GM12878 (cell line): ENCODE measurements around the gene EIF2S1. TPM values are rescaled to one million over a fixed set of nuclear protein-coding genes. Genes with fewer than 3 reads are reported as not detected.

Source experiments
- ATAC-seq: fragments of 200-7000 bp; cut with Tn5 transposase; 3 replicates; pipeline ENCODE4 v1.9.1; 2020; ENCODE audit warnings: mild to moderate bottlenecking, moderate library complexity
- BruUV-seq: library from RNA; stranded (reverse); fragments of 400-500 nt; replicated peaks from 2 replicates; lab custom pipeline; 2021; lab: Mats Ljungman, UMichigan
- CTCF ChIA-PET: fragments of 300-600 bp; sonication (Branson Sonifier 250); formaldehyde crosslinking; extraction: SDS; loops from one replicate; lab custom pipeline; 2021; ENCODE audit warnings: inconsistent platforms; lab: Yijun Ruan, JAX
- POLR2A ChIA-PET: fragments of 350-600 bp; formaldehyde crosslinking; extraction: SDS; loops from one replicate; lab custom pipeline; 2021; ENCODE audit warnings: inconsistent platforms; lab: Charles Lee
- RAD21 ChIA-PET: fragments of 300-600 bp; sonication (Branson Sonifier 250); formaldehyde crosslinking; loops from one replicate; lab custom pipeline; 2023; ENCODE audit warnings: antibody characterized with exemption; ENCODE audit not compliant: unreplicated experiment; lab: Charles Lee
- SMC1A ChIA-PET: fragments of 300-600 bp; sonication (Branson Sonifier 250); formaldehyde crosslinking; loops from one replicate; lab custom pipeline; 2023; ENCODE audit not compliant: unreplicated experiment, uncharacterized antibody; lab: Charles Lee
- DNase-seq: peaks from one replicate; pipeline ENCODE4 v3.0.0-alpha.2; 2011; ENCODE audit warnings: low read depth, low spot score
- FAIRE-seq: peaks from 3 replicates; lab custom pipeline; 2011; peaks lifted over from hg19 to GRCh38; lab: Jason Lieb, UNC
- H2AFZ ChIP-seq: 2 replicates; pipeline ENCODE4 v1.6.0; 2011; ENCODE audit warnings: low read depth, low read length, control low read depth; ENCODE audit not compliant: control insufficient read depth
- H3K27ac ChIP-seq: 2 replicates; pipeline ENCODE4 v1.5.1; 2011; ENCODE audit warnings: control low read depth; ENCODE audit not compliant: control insufficient read depth, insufficient read depth
- H3K27me3 ChIP-seq, 2 experiments: replicated peaks in 1 of 2; 2 replicates each; pipeline versions ENCODE4 v1.6.0 to v1.6.1; 2011; ENCODE audit warnings: low read length in 1 of 2; ENCODE audit not compliant: control insufficient read depth in 2 of 2, insufficient read depth in 2 of 2
- H3K36me3 ChIP-seq, 2 experiments: 2 replicates each; pipeline ENCODE4 v1.5.1; 2011; ENCODE audit warnings: low read length in 1 of 2; ENCODE audit not compliant: control insufficient read depth in 2 of 2, insufficient read depth in 2 of 2
- H3K4me1 ChIP-seq: 2 replicates; pipeline ENCODE4 v1.6.1; 2011; ENCODE audit warnings: mild to moderate bottlenecking, low read length, moderate library complexity, mixed read lengths; ENCODE audit not compliant: control insufficient read depth, insufficient read depth
- H3K4me2 ChIP-seq: 2 replicates; pipeline ENCODE4 v1.6.0; 2011; ENCODE audit warnings: control low read depth; ENCODE audit not compliant: control insufficient read depth, insufficient read depth
- H3K4me3 ChIP-seq: fragments of 200-600 bp; sonication (generic); 2 replicates; pipeline ENCODE4 v1.5.1; 2016
- H3K79me2 ChIP-seq: 2 replicates; pipeline ENCODE4 v1.6.0; 2011; ENCODE audit warnings: low read length; ENCODE audit not compliant: control insufficient read depth, insufficient read depth
- H3K9ac ChIP-seq: 2 replicates; pipeline ENCODE4 v1.8.0; 2011; ENCODE audit warnings: low read length, control low read depth, mixed read lengths; ENCODE audit not compliant: control insufficient read depth, insufficient read depth
- H3K9me3 ChIP-seq: replicated peaks from 3 replicates; pipeline ENCODE4 v1.5.1; 2011; ENCODE audit warnings: mild to moderate bottlenecking, low read length; ENCODE audit not compliant: control insufficient read depth, insufficient read depth
- H4K20me1 ChIP-seq: 2 replicates; pipeline ENCODE4 v1.6.0; 2011; ENCODE audit not compliant: control insufficient read depth, insufficient read depth
- ASH2L ChIP-seq: fragments of 300-600, 200-600 bp; sonication (generic); IDR thresholded peaks from 2 replicates; pipeline ENCODE4 v1.6.1; 2017; ENCODE audit warnings: low read depth, mild to moderate bottlenecking, borderline replicate concordance
- ATF7 ChIP-seq: fragments of 450-650 bp; IDR thresholded peaks from 2 replicates; pipeline ENCODE4 v1.6.1; 2016; ENCODE audit warnings: low read depth, mild to moderate bottlenecking
- CBFB ChIP-seq: IDR thresholded peaks from 2 replicates; pipeline ENCODE4 v1.6.1; 2016; ENCODE audit warnings: antibody characterized with exemption, low read depth
- CHD4 ChIP-seq: fragments of 200-600 bp; sonication (generic); IDR thresholded peaks from 2 replicates; pipeline ENCODE4 v1.6.1; 2016; ENCODE audit warnings: mild to moderate bottlenecking
- DPF2 ChIP-seq: fragments of 450-650 bp; IDR thresholded peaks from 2 replicates; pipeline ENCODE4 v1.6.1; 2017; ENCODE audit warnings: mild to moderate bottlenecking
- EGR1 ChIP-seq, 2 experiments: IDR thresholded peaks; 1 replicate in 1 of 2; 2 replicates in 1 of 2; pipeline ENCODE4 v1.6.1; 2011 to 2012; ENCODE audit warnings: low read depth in 2 of 2, low read length in 2 of 2, borderline replicate concordance in 1 of 2, mild to moderate bottlenecking in 1 of 2, moderate library complexity in 1 of 2
- ELK1 ChIP-seq: IDR thresholded peaks from 2 replicates; pipeline ENCODE4 v1.6.1; 2012; ENCODE audit warnings: low read depth, low read length, improper control_type of control experiment
- EP300 ChIP-seq, 2 experiments: fragments of 150-350 bp in 1 of 2; IDR thresholded peaks; 2 replicates each; pipeline ENCODE4 v1.6.1; 2011 to 2012; ENCODE audit warnings: low read depth in 2 of 2, low read length in 2 of 2, borderline replicate concordance in 1 of 2, improper control_type of control experiment in 1 of 2, inconsistent platforms in 1 of 2; ENCODE audit not compliant: control insufficient read depth in 1 of 2
- IRF3 ChIP-seq: fragments of 450-650 bp; IDR thresholded peaks from 2 replicates; pipeline ENCODE4 v1.6.1; 2014; ENCODE audit warnings: mild to moderate bottlenecking
- JUND ChIP-seq: IDR thresholded peaks from 2 replicates; pipeline ENCODE4 v1.6.1; 2012; ENCODE audit warnings: low read depth, mild to moderate bottlenecking, low read length, improper control_type of control experiment, moderate library complexity
- RB1 ChIP-seq: fragments of 450-650 bp; formaldehyde crosslinking; IDR thresholded peaks from 2 replicates; pipeline ENCODE4 v1.6.1; 2017; ENCODE audit warnings: mild to moderate bottlenecking, borderline replicate concordance
- RBBP5 ChIP-seq: fragments of 200-600 bp; sonication (generic); conservative IDR thresholded peaks from 2 replicates; pipeline ENCODE4 v1.6.1; 2016
- RELB ChIP-seq: fragments of 450-650 bp; IDR thresholded peaks from 2 replicates; pipeline ENCODE4 v1.6.1; 2017; ENCODE audit warnings: low read depth, mild to moderate bottlenecking, moderate library complexity
- SKIL ChIP-seq: fragments of 450-650 bp; IDR thresholded peaks from 2 replicates; pipeline ENCODE4 v1.6.1; 2017; ENCODE audit warnings: mild to moderate bottlenecking, low read depth, inconsistent platforms; ENCODE audit not compliant: poor library complexity, severe bottlenecking
- SMAD1 ChIP-seq: fragments of 450-650 bp; IDR thresholded peaks from 2 replicates; pipeline ENCODE4 v1.6.1; 2018; ENCODE audit warnings: mild to moderate bottlenecking, low read depth; ENCODE audit not compliant: partially characterized antibody
- SMARCA5 ChIP-seq: fragments of 450-650 bp; IDR thresholded peaks from 2 replicates; pipeline ENCODE4 v1.6.1; 2017; ENCODE audit warnings: mild to moderate bottlenecking
- ZNF217 ChIP-seq: fragments of 450-650 bp; IDR thresholded peaks from 2 replicates; pipeline ENCODE4 v1.6.1; 2017; ENCODE audit warnings: antibody characterized with exemption, mild to moderate bottlenecking
- WGBS: methylation state at CpG from one replicate; pipeline ENCODE4 v1.1.6; 2016; ENCODE audit warnings: low lambda C conversion rate; ENCODE audit not compliant: insufficient replicate concordance, insufficient coverage; ENCODE audit errors: missing lambda C conversion rate; 5-methylcytosine and 5-hydroxymethylcytosine counted together
- in situ Hi-C: fragments of 300-500 bp; cut with MboI; formaldehyde crosslinking; loops from 9 replicates; pipeline ENCODE4 v1.14.3; 2018; ENCODE audit warnings: mixed read lengths
- intact Hi-C: fragments of 100-400 bp; cut with micrococcal nuclease; formaldehyde crosslinking; loops from one replicate; pipeline ENCODE4 v1.14.2; 2022; ENCODE audit not compliant: unreplicated experiment
- polyA plus RNA-seq, 11 experiments: library from polyadenylated mRNA; depleted of rRNA in 4 of 11; unstranded in 6 of 11; stranded (reverse) in 5 of 11; fragments of >200 nt; fragmentation: Nextera tagmentation in 4 of 11; fragmentation: Illumina TruSeq in 1 of 11; extraction: Ambion mirVana in 4 of 11; extraction: Trizol in 1 of 11; gene quantifications; 1 replicate in 1 of 11; 2 replicates in 10 of 11; pipeline versions ENCODE4 v1.2.1 to v1.2.3, GENCODE V29; 2011 to 2016; ENCODE audit warnings: inconsistent platforms in 2 of 11, missing spikeins in 2 of 11, low read depth in 1 of 11
- total RNA-seq, 4 experiments: library from RNA; depleted of rRNA in 3 of 4; stranded (reverse); fragments of >200 nt in 3 of 4; fragmentation: Illumina TruSeq in 1 of 4; extraction: Trizol in 1 of 4; gene quantifications; 2 replicates each; pipeline versions ENCODE4 v1.2.1 to v1.2.3, GENCODE V29; 2013 to 2021

EIF2S1 gene
- total and polyA plus RNA-seq, 10 of the 15 experiments (the other 5 are each of a cell fraction or from before 2014, with no cell fraction given), result 155 to 563 (median 262) TPM

- Histone ChIP-seq H3K4me1 (no peaks in the 10 kb centered on the region), H3K4me2 (no peak overlapping the region), H3K36me3 (peaks cover 3 to 12% of the 10 kb centered on the region in 2 experiments; a peak in 3 of 4 replicates), H3K27me3 (no peaks in the 10 kb centered on the region), H2AFZ (no peak overlapping the region), H3K27ac (no peak overlapping the region), H4K20me1 (no peaks in the 10 kb centered on the region), H3K79me2 (no peaks in the 10 kb centered on the region), H3K9me3 (no peaks in the 10 kb centered on the region), H3K4me3 (no peak overlapping the region), H3K9ac (no peak overlapping the region)
- CTCF ChIA-PET, result interaction anchor here (0.5 to 1.0 kb wide), 3 partner anchors 20 to 165 kb away, joined by 3 to 4 read pairs (median 4); no protein-coding TSS in a partner anchor
- BruUV-seq, result no TSS peak
- no peak for TF ChIP-seq RELB
- TF ChIP-seq CHD4, result no peak
- no peak for TF ChIP-seq EP300 (IDR thresholded peaks at IDR 0.05; ENCODE audit: borderline replicate concordance in 1 of 2, control insufficient read depth in 1 of 2, low read depth in 2 of 2, low read length in 2 of 2)
- TF ChIP-seq ZNF217, result no peak
- no peak for TF ChIP-seq SMAD1
- no peak for TF ChIP-seq SKIL
- TF ChIP-seq ELK1, result no peak
- TF ChIP-seq IRF3, result no peak
- no peak for TF ChIP-seq CBFB
- TF ChIP-seq ASH2L, result no peak
- no peak for TF ChIP-seq JUND
- TF ChIP-seq RB1, result no peak
- TF ChIP-seq DPF2, result no peak
- TF ChIP-seq SMARCA5, result no peak
- no peak for TF ChIP-seq RBBP5
- no peak for TF ChIP-seq EGR1 (IDR thresholded peaks at IDR 0.05; ENCODE audit: borderline replicate concordance in 1 of 2, low read depth in 2 of 2, low read length in 2 of 2)
- TF ChIP-seq ATF7, result no peak
- no peak for FAIRE-seq
- POLR2A ChIA-PET, result no interaction called here
- intact Hi-C loops, result no loop called here
- WGBS, result 98% methylated on average over 5 of the region's 5 CpGs
- in situ Hi-C loops, result no loop called here
- no peak for DNase-seq
- ATAC-seq, result no peak
- RAD21 ChIA-PET, result no interaction called here
- SMC1A ChIA-PET, result interaction anchor here (0.7 kb wide), 1 partner anchor 161 kb away, joined by 3 read pairs; no protein-coding TSS in a partner anchor
Measured at GRCh38 chr14:67331368-67332125, 28.6 kb upstream of the EIF2S1 start.
